Caco-2 (cell line): Measurements from ENCODE around the gene SECISBP2. TPM values are rescaled to one million over a fixed set of nuclear protein-coding genes. Genes with fewer than 3 reads are reported as not detected.

ENCODE experiments used
- BruUV-seq: library from RNA; stranded (reverse); fragments of 400-500 nt; replicated peaks from 2 replicates; lab custom pipeline; 2021; lab: Mats Ljungman, UMichigan
- CTCF ChIA-PET: fragments of 300-600 bp; sonication (Branson Sonifier 250); formaldehyde crosslinking; loops from one replicate; lab custom pipeline; 2022; ENCODE audit warnings: antibody characterized with exemption; lab: Charles Lee
- POLR2A ChIA-PET: fragments of 300-600 bp; sonication (Branson Sonifier 250); formaldehyde crosslinking; loops from one replicate; lab custom pipeline; 2022; ENCODE audit warnings: antibody characterized with exemption; lab: Charles Lee
- DNase-seq, 2 experiments: peaks; one replicate each; pipeline versions ENCODE4 v3.0.0 to v3.0.0-alpha.2; 2020 to 2022
- H3K27me3 ChIP-seq: replicated peaks from 2 replicates; pipeline ENCODE4 v1.6.0; 2011; ENCODE audit warnings: low read length; ENCODE audit not compliant: control insufficient read depth, insufficient read depth
- H3K36me3 ChIP-seq: 2 replicates; pipeline ENCODE4 v1.5.1; 2011; ENCODE audit warnings: low read length; ENCODE audit not compliant: control insufficient read depth, insufficient read depth
- H3K4me1 ChIP-seq: fragments of 250-450 bp; sonication (Bioruptor Pico); 2 replicates; pipeline ENCODE4 v1.5.1; 2020; ENCODE audit warnings: mild to moderate bottlenecking
- H3K4me3 ChIP-seq: 2 replicates; pipeline ENCODE4 v1.5.1; 2011; ENCODE audit warnings: low read depth, mild to moderate bottlenecking, control low read depth, low read length
- H3K9me3 ChIP-seq: fragments of 250-450 bp; sonication (Bioruptor Pico); 2 replicates; pipeline ENCODE4 v1.5.1; 2020; ENCODE audit warnings: mild to moderate bottlenecking, moderate library complexity
- H3K27ac Mint-ChIP-seq: one replicate; pipeline ENCODE4 v1.8.0; 2022; ENCODE audit warnings: mixed read lengths; ENCODE audit not compliant: unreplicated experiment
- H3K27me3 Mint-ChIP-seq: one replicate; pipeline ENCODE4 v1.8.0; 2022; ENCODE audit warnings: mixed read lengths; ENCODE audit not compliant: insufficient read depth, unreplicated experiment
- H3K36me3 Mint-ChIP-seq: one replicate; pipeline ENCODE4 v1.8.0; 2022; ENCODE audit warnings: mild to moderate bottlenecking, mixed read lengths; ENCODE audit not compliant: insufficient read depth, unreplicated experiment
- H3K4me1 Mint-ChIP-seq: one replicate; pipeline ENCODE4 v1.8.0; 2022; ENCODE audit warnings: low read depth, mixed read lengths; ENCODE audit not compliant: unreplicated experiment
- H3K4me3 Mint-ChIP-seq: one replicate; pipeline ENCODE4 v1.8.0; 2022; ENCODE audit warnings: mild to moderate bottlenecking, moderate library complexity, mixed read lengths; ENCODE audit not compliant: unreplicated experiment
- H3K9me3 Mint-ChIP-seq: one replicate; pipeline ENCODE4 v1.8.0; 2022; ENCODE audit warnings: mixed read lengths; ENCODE audit not compliant: unreplicated experiment
- intact Hi-C: fragments of 100-400 bp; cut with micrococcal nuclease; formaldehyde crosslinking; loops from one replicate; pipeline ENCODE4 v1.10.0; 2022; ENCODE audit not compliant: unreplicated experiment
- total RNA-seq: library from RNA; stranded (reverse); gene quantifications from 2 replicates; pipeline ENCODE4 v1.2.3, GENCODE V29; 2022
- TF ChIP-seq, protein P1 (sequence below), 2 experiments: fragments of 200-600 bp in 1 of 2; IDR thresholded peaks; 1 replicate in 1 of 2; 2 replicates in 1 of 2; pipeline versions ENCODE4 v1.5.1 to v1.8.0; 2011 to 2022; ENCODE audit warnings: antibody characterized with exemption in 1 of 2, control low read depth in 1 of 2, inconsistent platforms in 1 of 2, low read depth in 1 of 2, low read length in 1 of 2, mild to moderate bottlenecking in 1 of 2, moderate library complexity in 1 of 2; ENCODE audit not compliant: insufficient read depth in 1 of 2, severe bottlenecking in 1 of 2, unreplicated experiment in 1 of 2

SECISBP2 gene
- total RNA-seq, 1 experiment from 2014 or later = 21.0 TPM

DNA sequence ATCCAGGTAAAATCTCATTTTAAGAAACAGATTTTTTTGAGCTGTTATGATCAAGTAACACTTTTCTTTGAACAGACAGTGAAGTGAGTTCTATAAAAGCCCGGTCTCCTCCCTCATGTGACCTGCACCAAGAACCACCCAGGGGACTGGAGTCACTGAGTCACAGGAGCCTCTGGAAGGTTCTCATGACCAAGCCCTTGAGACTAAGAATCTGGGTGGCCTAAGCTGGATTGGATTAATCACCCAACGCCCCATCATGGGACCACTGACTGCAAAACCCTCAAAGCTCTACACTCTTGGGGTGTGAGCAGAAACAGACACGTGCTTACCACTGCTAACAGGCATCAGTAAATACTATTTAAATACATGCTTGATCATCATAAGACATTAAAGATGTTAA, 48.4 kb downstream of the SECISBP2 start:
- TF ChIP-seq, protein P1, sequence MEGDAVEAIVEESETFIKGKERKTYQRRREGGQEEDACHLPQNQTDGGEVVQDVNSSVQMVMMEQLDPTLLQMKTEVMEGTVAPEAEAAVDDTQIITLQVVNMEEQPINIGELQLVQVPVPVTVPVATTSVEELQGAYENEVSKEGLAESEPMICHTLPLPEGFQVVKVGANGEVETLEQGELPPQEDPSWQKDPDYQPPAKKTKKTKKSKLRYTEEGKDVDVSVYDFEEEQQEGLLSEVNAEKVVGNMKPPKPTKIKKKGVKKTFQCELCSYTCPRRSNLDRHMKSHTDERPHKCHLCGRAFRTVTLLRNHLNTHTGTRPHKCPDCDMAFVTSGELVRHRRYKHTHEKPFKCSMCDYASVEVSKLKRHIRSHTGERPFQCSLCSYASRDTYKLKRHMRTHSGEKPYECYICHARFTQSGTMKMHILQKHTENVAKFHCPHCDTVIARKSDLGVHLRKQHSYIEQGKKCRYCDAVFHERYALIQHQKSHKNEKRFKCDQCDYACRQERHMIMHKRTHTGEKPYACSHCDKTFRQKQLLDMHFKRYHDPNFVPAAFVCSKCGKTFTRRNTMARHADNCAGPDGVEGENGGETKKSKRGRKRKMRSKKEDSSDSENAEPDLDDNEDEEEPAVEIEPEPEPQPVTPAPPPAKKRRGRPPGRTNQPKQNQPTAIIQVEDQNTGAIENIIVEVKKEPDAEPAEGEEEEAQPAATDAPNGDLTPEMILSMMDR (IDR thresholded peaks at IDR 0.05; ENCODE audit: insufficient read depth in 1 of 2, low read depth in 1 of 2, low read length in 1 of 2, severe bottlenecking in 1 of 2, unreplicated experiment in 1 of 2) = no peak
- Mint-ChIP-seq H3K4me3 (no peak overlapping the region), H3K27me3 (no peaks in the 10 kb centered on the region), H3K9me3 (no peaks in the 10 kb centered on the region), H3K4me1 (no peaks in the 10 kb centered on the region), H3K36me3 (peaks cover 6% of the 10 kb centered on the region), H3K27ac (no peak overlapping the region)
- Histone ChIP-seq H3K36me3 (no peaks in the 10 kb centered on the region), H3K4me3 (no peak overlapping the region), H3K4me1 (no peaks in the 10 kb centered on the region), H3K9me3 (no peaks in the 10 kb centered on the region), H3K27me3 (no peaks in the 10 kb centered on the region)
- no peak for DNase-seq
- CTCF ChIA-PET = no interaction called here
- BruUV-seq = no TSS peak
- POLR2A ChIA-PET = no interaction called here
- intact Hi-C loops = no loop called here

DNA sequence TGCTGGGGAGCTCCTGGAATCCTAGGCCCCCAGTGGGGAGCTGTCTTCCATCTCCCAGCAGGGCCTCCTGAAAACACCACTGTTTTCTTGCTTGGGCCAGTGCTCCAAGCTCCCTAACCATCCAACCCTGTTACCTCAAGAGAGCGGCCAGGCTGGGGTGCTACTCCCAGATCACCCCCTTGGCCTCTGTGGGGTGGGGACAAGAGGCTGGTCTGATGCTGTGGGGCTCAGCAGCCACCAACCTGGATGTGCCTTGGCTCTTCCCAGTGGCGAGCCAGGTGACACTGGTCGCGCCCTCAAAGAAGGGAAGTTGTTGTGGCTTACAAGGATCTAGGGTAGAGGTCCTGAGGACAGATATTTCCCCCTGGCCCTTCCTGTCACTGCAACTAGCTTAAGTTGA, 49.0 kb downstream of the SECISBP2 start:
- TF ChIP-seq, protein P1 (IDR thresholded peaks at IDR 0.05; ENCODE audit: insufficient read depth in 1 of 2, low read depth in 1 of 2, low read length in 1 of 2, severe bottlenecking in 1 of 2, unreplicated experiment in 1 of 2) = no peak
- POLR2A ChIA-PET = interaction anchor here (0.6 kb wide), 1 partner anchor 83 kb away, joined by 9 read pairs; no protein-coding TSS in a partner anchor
- no peak overlapping the region for H3K4me3 ChIP-seq
- H3K9me3 ChIP-seq = no peaks in the 10 kb centered on the region
- no TSS peak for BruUV-seq
- DNase-seq = no peak
- Mint-ChIP-seq H3K9me3 (no peaks in the 10 kb centered on the region), H3K4me1 (no peaks in the 10 kb centered on the region), H3K36me3 (peaks cover under 1% of the 10 kb centered on the region), H3K27me3 (no peaks in the 10 kb centered on the region), H3K27ac (no peak overlapping the region), H3K4me3 (no peak overlapping the region)
- intact Hi-C loops = no loop called here
- no peaks in the 10 kb centered on the region for H3K4me1 ChIP-seq
- no peaks in the 10 kb centered on the region for H3K27me3 ChIP-seq
- CTCF ChIA-PET = no interaction called here
- H3K36me3 ChIP-seq = no peaks in the 10 kb centered on the region

DNA sequence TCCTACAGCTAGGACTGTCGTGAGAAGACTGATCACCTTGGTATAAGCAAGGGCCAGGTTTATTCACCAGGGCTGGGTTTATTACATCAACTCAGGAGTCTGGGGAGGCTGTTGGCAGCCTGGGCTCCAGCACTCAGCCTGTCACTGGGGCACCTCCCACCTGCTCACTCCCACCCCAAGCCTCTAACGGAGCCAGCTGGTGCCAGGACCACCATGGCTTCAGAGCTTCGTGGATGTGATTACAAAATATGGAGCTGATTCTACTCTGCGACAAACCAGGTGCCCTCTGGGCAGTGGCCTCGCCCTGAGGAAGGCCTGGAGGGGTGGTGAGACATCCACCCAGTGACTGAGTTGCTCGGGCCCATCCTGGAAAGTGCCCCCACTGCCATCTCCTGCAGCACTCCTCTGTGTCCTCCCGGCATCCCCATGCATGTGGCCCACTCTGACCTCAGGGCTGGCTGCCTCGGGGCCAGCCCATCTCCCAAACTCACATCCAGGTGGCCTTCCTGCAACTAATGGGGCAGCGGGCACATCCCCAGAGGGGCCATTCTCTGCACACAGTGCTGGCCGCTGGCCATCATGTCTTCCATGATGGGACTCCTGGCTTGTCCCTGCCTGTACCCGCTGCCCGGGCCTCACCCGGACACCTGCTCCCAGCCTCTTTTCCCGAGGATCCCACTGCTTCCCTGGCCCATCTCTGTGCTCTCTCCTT, 49.6 kb downstream of the SECISBP2 start:
- intact Hi-C loops = no loop called here
- Mint-ChIP-seq H3K36me3 (no peaks in the 10 kb centered on the region), H3K4me3 (no peak overlapping the region), H3K27ac (no peak overlapping the region), H3K4me1 (no peaks in the 10 kb centered on the region), H3K27me3 (no peaks in the 10 kb centered on the region), H3K9me3 (no peaks in the 10 kb centered on the region)
- DNase-seq = no peak
- Histone ChIP-seq H3K36me3 (no peaks in the 10 kb centered on the region), H3K4me1 (no peaks in the 10 kb centered on the region), H3K27me3 (no peaks in the 10 kb centered on the region), H3K9me3 (no peaks in the 10 kb centered on the region), H3K4me3 (no peak overlapping the region)
- POLR2A ChIA-PET = interaction anchor here (0.6 kb wide), 1 partner anchor 83 kb away, joined by 9 read pairs; no protein-coding TSS in a partner anchor
- no TSS peak for BruUV-seq
- TF ChIP-seq, protein P1 (IDR thresholded peaks at IDR 0.05; ENCODE audit: insufficient read depth in 1 of 2, low read depth in 1 of 2, low read length in 1 of 2, severe bottlenecking in 1 of 2, unreplicated experiment in 1 of 2) = no peak
- CTCF ChIA-PET = no interaction called here
